GM12891 (cell line): ENCODE measurements around the gene UGT1A8.

Experiments
- PAX5 ChIP-seq: IDR thresholded peaks from 2 replicates; pipeline ENCODE4 v1.6.1; 2011; ENCODE audit warnings: low read length, moderate library complexity, mild to moderate bottlenecking; ENCODE audit not compliant: insufficient read depth, severe bottlenecking
- POLR2A ChIP-seq: IDR thresholded peaks from 2 replicates; pipeline ENCODE4 v1.6.1; 2011; ENCODE audit warnings: low read depth, low read length, control low read depth
- TAF1 ChIP-seq: IDR thresholded peaks from 2 replicates; pipeline ENCODE4 v1.6.1; 2011; ENCODE audit warnings: low read depth, low read length, control low read depth

DNA sequence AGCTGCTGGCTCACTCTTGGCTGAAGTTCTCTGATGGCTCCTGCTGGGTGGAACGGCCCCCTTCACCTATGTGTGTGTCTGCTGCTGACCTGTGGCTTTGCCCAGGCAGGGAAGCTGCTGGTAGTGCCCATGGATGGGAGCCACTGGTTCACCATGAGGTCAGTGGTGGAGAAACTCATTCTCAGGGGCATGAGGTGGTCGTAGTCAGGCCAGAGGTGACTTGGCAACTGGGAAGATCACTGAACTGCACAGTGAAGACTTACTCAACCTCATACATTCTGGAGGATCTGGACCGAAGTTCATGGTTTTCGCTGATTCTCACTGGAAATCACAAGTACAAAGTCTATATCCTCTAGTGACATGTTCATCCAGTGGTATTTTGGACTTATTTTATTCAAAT is 13.9 kb upstream of the UGT1A8 start:
- TF ChIP-seq POLR2A (no peak), TAF1 (no peak), PAX5 (no peak)
